ENCODE results near the gene WDFY2.

The WDFY2 gene

GRCh38 chr13:51793570-51794271, 209.5 kb downstream of the WDFY2 start:
- in situ Hi-C loops (cut with HindIII; ENCODE audit: low pct_ligation_motif_present, low pct_unique_long_range_greater_than_20kb, low sequenced_read_pairs): no loop called here
- peak; percentile 67 for DNase-seq

GRCh38 chr13:51794964-51795363, 210.7 kb downstream of the WDFY2 start:
- no peak for DNase-seq
- in situ Hi-C loops (cut with HindIII; ENCODE audit: low pct_ligation_motif_present, low pct_unique_long_range_greater_than_20kb, low sequenced_read_pairs): no loop called here

GRCh38 chr13:51795419-51795818, 211.2 kb downstream of the WDFY2 start:
- DNase-seq: no peak
- in situ Hi-C loops (cut with HindIII; ENCODE audit: low pct_ligation_motif_present, low pct_unique_long_range_greater_than_20kb, low sequenced_read_pairs): no loop called here

- no peak for DNase-seq
- in situ Hi-C loops (cut with HindIII; ENCODE audit: low pct_ligation_motif_present, low pct_unique_long_range_greater_than_20kb, low sequenced_read_pairs): no loop called here
Measured at GRCh38 chr13:51796546-51796945, 212.3 kb downstream of the WDFY2 start.

DNA sequence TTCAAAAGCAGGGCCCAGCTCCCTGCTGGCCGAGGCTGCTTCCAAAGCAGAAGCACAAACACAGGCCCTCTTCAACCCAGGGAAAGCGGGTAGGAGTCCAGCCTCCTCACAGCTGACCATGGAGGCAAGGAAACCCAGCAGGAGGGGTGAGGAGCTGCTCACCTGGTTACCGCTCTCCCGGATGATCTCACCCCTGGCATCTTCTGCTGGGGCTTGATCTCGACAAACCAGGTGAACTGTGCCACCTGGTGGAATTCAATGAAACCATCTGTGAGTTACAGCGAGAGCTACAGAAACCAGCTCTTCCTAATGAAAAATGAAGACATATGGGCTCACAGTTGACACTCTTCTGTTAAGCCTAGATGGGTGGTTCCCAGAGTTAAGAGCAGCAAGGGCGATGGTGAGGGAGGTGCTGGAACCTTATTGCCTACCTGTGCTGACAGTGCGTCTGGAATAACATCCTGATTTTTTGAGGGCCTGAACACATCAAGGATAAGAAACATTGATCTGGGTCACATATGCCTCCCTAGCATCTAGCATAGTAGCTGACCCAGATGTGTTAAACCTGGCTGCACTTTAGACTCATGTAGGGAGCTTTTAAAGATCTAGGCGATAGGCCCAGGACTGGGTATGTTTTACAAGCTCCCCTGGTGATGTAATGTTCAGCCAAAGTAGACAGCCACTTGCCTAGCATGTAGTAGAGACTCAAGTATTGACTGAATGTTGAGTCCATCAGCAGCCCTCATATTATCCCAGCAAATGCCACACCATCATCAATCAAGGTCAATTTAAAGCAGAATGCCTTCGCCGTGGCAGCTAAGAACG, 213.6 kb downstream of the WDFY2 start:
- peak; percentile 57 for DNase-seq
- in situ Hi-C loops (cut with HindIII; ENCODE audit: low pct_ligation_motif_present, low pct_unique_long_range_greater_than_20kb, low sequenced_read_pairs): no loop called here

GRCh38 chr13:51799261-51799660, 215.0 kb downstream of the WDFY2 start:
- DNase-seq: no peak
- in situ Hi-C loops (cut with HindIII; ENCODE audit: low pct_ligation_motif_present, low pct_unique_long_range_greater_than_20kb, low sequenced_read_pairs): no loop called here

- in situ Hi-C loops (cut with HindIII; ENCODE audit: low pct_ligation_motif_present, low pct_unique_long_range_greater_than_20kb, low sequenced_read_pairs): no loop called here
- DNase-seq: no peak
Measured at GRCh38 chr13:51800486-51800885, 216.2 kb downstream of the WDFY2 start.

DNA sequence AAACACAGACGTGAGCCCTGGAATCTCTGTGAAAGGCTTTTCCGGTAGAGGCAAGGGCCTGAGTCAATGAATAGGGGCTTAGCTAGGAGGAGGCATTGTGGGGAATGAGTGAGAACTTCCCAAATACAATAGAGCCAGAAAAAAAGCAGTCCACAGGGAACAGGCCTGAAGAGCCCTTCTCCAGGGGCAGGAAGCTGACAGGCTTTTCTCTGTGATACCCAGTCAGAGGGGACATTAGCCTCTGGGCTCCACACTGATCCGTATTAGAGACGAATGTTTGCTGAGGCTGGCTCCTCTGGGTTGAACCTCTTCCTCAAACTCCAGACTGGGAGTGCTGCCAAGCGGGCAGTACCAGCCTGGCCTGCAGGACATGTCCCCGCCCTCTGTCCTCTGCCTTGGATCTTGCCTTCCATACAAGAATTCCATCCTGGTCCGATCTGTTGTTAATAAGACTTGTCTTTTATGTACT, 217.4 kb downstream of the WDFY2 start:
- in situ Hi-C loops (cut with HindIII; ENCODE audit: low pct_ligation_motif_present, low pct_unique_long_range_greater_than_20kb, low sequenced_read_pairs): no loop called here
- DNase-seq: peak; percentile 30

- in situ Hi-C loops (cut with HindIII; ENCODE audit: low pct_ligation_motif_present, low pct_unique_long_range_greater_than_20kb, low sequenced_read_pairs): no loop called here
- DNase-seq: no peak
Measured at GRCh38 chr13:51802631-51803418, 218.6 kb downstream of the WDFY2 start.

DNA sequence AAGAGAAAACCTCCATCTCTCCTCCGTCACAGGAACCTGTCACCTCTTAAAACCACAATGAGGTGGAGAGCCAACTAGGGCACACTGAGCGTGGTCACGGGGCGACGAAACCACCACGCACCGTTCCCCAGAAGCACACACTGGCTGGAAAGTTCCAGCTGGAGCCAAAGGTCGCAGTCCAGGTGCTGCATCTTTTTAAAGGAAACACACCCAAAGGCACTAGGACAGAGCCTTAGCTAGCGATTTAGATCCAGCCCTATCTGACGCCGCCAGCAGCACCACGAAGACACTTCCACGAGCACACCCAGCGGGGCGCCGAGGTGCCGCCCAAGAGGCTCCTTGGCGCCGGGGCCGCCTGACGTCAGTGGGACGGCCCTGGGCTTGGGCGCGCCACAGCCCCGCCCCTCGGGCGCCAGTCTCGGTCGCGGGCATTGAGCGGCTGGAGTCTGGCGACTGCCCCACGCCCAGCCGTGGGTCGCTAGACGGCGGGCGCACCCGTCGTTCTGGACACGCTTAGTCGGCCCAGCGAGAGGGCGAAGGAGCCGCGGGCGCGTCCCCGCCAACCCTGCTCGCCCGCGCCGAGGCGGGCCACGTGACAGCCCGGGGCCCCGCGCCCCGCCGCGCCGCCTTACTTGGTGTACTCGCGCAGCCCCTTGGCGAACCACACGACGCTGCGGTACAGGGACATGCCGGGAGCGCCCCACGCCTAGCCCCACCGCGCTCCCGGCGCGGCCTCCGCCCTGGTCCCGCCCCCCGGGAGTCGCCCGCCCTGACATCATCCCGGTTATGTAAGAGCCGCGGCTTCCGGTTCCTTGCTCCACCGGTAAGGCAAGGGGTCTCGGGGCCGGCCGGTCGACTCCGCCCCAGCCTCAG, 219.4 kb downstream of the WDFY2 start, which contains the start of gene DHRS12:
Gene DHRS12 (minus strand): TSS at position 742 of the 873 bp plus-strand sequence. CDS start 4,504 bp downstream, outside the sequence.
- in situ Hi-C loops (cut with HindIII; ENCODE audit: low pct_ligation_motif_present, low pct_unique_long_range_greater_than_20kb, low sequenced_read_pairs): no loop called here
- peak; percentile 84 for DNase-seq

GRCh38 chr13:51804295-51805172, 220.3 kb downstream of the WDFY2 start:
- DNase-seq: no peak
- in situ Hi-C loops (cut with HindIII; ENCODE audit: low pct_ligation_motif_present, low pct_unique_long_range_greater_than_20kb, low sequenced_read_pairs): no loop called here

GRCh38 chr13:51805313-51805712, 221.1 kb downstream of the WDFY2 start:
- in situ Hi-C loops (cut with HindIII; ENCODE audit: low pct_ligation_motif_present, low pct_unique_long_range_greater_than_20kb, low sequenced_read_pairs): no loop called here

DNA sequence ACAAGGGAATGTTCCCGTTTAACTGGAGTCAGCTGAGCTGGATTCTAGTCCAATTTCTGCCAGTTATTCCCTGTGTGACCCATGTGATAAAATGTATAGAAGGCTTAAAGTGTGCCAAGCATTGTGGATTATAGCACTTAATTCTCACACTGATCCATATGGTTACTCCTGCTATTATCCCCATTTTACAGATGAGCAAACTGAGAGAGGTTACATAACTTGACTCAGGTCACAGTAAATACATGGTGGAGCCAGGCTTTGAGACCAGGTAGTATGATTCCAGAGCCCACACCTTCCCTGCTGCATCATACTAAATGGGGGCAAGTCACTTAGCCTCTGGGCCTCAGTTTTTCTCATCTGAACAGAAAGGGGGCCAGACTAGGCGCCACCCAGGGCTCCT, 221.7 kb downstream of the WDFY2 start:
- in situ Hi-C loops (cut with HindIII; ENCODE audit: low pct_ligation_motif_present, low pct_unique_long_range_greater_than_20kb, low sequenced_read_pairs): no loop called here
- no peak for DNase-seq

More at GRCh38 chr13:51805313-51805712, 221.1 kb downstream of the WDFY2 start:
- no peak for DNase-seq

- in situ Hi-C loops (cut with HindIII; ENCODE audit: low pct_ligation_motif_present, low pct_unique_long_range_greater_than_20kb, low sequenced_read_pairs): no loop called here
- DNase-seq: no peak
Measured at GRCh38 chr13:51806566-51806965, 222.3 kb downstream of the WDFY2 start.

GRCh38 chr13:51807041-51807440, 222.8 kb downstream of the WDFY2 start:
- in situ Hi-C loops (cut with HindIII; ENCODE audit: low pct_ligation_motif_present, low pct_unique_long_range_greater_than_20kb, low sequenced_read_pairs): no loop called here
- DNase-seq: no peak

DNA sequence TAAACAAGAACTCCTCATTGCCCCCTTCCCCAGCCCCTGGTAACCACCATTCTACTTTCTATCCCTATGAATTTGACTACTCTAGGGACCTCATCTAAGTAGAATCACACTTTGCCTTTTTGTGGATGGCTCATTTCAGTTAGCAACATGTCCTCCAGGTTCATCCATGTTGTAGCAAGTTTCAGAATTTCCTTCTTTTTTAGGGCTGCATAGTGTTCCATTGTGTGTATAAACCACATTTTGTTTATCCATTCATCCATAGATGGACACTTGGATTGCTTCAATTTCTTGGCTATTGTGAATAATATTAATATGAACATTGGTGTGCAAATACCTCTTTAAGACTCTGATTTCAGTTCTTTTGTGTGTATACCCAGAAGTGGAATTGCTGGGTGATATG, 224.5 kb downstream of the WDFY2 start:
- in situ Hi-C loops (cut with HindIII; ENCODE audit: low pct_ligation_motif_present, low pct_unique_long_range_greater_than_20kb, low sequenced_read_pairs): no loop called here
- no peak for DNase-seq

GRCh38 chr13:51811046-51811445, 226.8 kb downstream of the WDFY2 start:
- no peak for DNase-seq
- in situ Hi-C loops (cut with HindIII; ENCODE audit: low pct_ligation_motif_present, low pct_unique_long_range_greater_than_20kb, low sequenced_read_pairs): no loop called here
